ENCODE data around the gene AMN.
A peak's percentile ranks its signal among the peaks of the same experiment; 100 is the strongest.

Gene AMN

DNA sequence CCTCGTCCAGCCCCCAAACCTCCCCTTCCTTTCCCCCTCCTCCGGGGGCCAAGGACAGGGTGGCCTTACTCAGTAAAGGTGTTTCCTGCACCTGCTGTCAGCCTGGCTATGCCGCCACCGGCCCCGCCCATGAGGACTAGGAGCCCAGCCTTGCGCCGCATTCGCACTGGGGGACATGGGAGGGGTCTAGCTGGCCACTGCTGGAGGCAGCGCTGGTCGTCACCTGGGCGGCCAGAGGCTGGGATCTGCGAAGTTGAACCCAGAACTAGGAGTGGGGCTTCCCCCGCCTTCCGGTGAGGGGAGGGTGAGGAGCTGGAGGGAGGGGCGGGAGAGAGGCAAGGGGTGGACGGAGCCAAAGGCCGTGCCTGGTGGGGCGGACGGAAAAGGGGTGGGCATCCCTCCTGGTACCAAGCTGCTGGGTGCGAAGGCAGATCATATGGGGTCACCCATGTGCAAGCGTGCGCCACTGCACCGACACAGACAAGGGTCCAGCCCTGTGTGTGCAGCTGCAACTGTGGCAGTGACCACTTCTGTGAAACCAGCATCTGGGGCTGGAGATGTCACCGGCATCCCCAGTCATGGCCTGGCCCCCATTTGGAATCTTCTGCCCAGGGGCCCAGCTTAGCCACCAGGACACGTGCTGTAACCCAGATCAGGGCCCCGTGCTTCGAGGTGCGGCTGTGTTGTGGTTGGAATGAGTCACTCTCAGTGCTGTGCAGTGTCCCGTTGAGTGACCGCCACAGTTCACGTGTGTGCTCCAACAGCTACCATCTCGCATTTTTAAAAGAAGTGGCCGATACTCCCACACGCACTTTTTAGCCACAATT lies 8.5 kb downstream of the AMN start:
- peak; percentile 34 for DNase-seq (ENCODE audit: low read depth)
- no peak overlapping the region for H3K4me3 ChIP-seq (ENCODE audit: low read length)
- TF ChIP-seq, protein P1, sequence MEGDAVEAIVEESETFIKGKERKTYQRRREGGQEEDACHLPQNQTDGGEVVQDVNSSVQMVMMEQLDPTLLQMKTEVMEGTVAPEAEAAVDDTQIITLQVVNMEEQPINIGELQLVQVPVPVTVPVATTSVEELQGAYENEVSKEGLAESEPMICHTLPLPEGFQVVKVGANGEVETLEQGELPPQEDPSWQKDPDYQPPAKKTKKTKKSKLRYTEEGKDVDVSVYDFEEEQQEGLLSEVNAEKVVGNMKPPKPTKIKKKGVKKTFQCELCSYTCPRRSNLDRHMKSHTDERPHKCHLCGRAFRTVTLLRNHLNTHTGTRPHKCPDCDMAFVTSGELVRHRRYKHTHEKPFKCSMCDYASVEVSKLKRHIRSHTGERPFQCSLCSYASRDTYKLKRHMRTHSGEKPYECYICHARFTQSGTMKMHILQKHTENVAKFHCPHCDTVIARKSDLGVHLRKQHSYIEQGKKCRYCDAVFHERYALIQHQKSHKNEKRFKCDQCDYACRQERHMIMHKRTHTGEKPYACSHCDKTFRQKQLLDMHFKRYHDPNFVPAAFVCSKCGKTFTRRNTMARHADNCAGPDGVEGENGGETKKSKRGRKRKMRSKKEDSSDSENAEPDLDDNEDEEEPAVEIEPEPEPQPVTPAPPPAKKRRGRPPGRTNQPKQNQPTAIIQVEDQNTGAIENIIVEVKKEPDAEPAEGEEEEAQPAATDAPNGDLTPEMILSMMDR (conservative IDR thresholded peaks at IDR 0.05; ENCODE audit: low read depth, low read length) = no peak

DNA sequence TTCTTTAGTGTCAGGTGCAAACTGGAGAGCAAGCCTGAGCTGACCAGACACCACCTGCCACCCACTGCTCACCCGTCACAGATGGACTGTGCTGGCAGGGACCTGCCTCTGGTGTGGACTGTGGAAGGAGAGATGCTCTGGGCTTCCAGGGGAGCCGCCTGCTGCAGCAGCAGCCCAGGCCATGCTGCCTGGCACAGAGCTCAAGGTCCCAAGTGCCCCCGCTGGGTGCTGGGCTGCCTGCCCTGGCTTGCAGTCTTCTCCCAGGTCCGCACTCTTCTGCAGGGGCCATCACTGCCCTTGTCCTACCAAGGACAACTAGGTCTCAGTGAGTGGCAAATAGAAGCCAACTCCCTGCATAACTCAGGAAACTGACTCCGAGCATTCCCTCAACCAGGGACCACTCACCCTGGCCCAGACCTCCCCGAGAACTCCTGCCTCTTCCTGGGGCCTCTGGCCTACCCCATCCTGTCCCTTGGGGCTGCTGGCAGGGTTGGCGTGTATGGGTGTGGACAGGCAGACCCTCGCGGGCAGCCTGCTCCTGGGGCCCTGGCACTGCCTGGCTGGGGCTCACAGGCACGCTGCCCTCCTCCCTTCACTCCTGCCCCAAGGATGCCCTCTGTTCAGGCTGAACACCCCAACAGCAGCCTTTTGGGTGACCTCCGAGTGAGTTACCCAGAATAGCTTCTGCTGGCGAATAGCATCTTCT lies 9.3 kb downstream of the AMN start:
- no peak overlapping the region for H3K4me3 ChIP-seq (ENCODE audit: low read length)
- TF ChIP-seq, protein P1 (conservative IDR thresholded peaks at IDR 0.05; ENCODE audit: low read depth, low read length) = no peak
- DNase-seq (ENCODE audit: low read depth) = no peak

DNA sequence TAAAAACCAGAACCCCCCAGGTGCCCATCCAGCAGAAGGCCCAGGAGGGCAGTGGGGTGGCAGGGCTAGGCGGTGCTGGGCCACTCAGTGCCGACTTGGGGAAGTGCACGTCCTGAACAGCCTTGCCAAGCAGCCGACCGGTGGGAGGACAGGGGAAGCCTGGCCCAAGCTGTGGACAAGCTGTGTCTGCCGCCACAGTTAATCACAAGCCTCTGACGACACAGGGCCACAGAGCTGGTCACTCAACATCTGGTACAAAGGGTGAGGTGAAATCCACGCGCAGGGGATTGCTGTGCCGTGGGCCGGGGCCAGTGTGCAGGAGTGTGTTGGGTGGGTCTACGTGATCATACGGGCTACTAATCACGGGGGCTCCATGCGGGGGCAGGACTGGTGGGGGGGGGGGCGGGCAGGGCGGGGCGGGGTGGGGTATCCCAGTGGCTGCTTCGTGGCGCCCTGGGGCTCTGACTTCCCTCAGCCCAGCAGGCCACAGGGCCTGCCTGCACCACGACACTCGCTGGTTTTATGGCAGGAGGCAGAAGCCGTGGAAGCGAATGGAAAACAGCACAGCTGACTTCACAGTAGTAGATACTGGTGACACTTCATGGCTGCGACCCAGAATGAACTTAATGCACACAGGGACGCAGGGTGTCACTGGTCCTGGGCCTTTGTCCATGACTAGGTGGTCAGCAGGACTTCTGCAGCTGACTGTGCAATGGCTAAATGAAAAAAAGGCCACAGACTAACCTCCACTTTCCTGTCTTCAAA lies 10.2 kb downstream of the AMN start:
- no peak for DNase-seq (ENCODE audit: low read depth)
- TF ChIP-seq, protein P1 (conservative IDR thresholded peaks at IDR 0.05; ENCODE audit: low read depth, low read length) = no peak
- H3K4me3 ChIP-seq (ENCODE audit: low read length) = no peak overlapping the region

DNA sequence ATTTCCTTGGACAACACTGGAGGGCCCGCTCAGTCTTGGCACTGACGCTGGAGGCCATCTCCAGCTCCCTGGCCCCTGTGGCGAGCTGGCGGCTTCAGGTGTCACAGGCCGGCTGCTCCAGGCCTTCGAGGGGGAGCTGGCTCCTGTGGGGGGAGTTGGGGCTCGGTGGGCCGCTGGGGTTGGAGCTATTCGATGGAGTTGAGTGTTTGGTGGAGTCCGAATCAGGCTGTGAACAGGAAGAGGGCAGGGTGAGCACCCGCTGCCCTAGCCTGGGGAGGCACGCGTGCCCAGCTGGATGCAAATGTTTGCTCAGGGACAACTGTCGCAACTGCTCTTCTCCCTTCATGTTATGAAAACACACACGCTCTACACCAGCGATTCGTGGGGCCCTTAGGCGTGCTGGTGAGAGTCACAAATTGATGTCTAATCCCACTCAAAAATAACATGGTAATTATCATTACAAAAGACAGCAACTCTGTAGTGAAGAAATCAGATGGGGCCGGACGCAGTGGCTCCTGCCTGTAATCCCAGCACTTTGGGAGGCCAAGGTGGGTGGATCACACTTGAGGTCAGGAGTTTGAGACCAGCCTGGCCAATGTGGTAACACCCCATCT lies 11.3 kb downstream of the AMN start:
- no peak for DNase-seq (ENCODE audit: low read depth)
- no peak overlapping the region for H3K4me3 ChIP-seq (ENCODE audit: low read length)
- TF ChIP-seq, protein P1 (conservative IDR thresholded peaks at IDR 0.05; ENCODE audit: low read depth, low read length) = no peak

DNA sequence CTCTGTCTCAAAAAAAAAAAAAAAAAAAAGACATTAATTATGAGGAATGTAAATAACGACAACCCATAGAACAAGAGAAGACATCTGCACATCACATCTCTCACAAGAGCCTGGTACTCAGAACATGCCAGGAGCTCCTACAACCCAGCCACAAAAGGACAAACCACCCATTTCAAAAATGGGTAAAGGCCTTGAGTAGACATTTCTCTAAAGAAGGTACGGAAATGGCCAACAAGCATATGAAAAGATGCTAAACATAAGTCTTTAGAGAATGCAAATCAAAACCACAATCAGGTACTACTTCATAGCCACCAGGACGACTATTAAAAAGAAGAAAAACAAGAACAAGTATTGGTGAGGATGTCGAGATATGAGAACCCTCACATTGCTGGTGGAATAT lies 13.3 kb downstream of the AMN start:
- TF ChIP-seq, protein P1 (conservative IDR thresholded peaks at IDR 0.05; ENCODE audit: low read depth, low read length) = no peak
- no peak overlapping the region for H3K4me3 ChIP-seq (ENCODE audit: low read length)
- DNase-seq (ENCODE audit: low read depth) = no peak

DNA sequence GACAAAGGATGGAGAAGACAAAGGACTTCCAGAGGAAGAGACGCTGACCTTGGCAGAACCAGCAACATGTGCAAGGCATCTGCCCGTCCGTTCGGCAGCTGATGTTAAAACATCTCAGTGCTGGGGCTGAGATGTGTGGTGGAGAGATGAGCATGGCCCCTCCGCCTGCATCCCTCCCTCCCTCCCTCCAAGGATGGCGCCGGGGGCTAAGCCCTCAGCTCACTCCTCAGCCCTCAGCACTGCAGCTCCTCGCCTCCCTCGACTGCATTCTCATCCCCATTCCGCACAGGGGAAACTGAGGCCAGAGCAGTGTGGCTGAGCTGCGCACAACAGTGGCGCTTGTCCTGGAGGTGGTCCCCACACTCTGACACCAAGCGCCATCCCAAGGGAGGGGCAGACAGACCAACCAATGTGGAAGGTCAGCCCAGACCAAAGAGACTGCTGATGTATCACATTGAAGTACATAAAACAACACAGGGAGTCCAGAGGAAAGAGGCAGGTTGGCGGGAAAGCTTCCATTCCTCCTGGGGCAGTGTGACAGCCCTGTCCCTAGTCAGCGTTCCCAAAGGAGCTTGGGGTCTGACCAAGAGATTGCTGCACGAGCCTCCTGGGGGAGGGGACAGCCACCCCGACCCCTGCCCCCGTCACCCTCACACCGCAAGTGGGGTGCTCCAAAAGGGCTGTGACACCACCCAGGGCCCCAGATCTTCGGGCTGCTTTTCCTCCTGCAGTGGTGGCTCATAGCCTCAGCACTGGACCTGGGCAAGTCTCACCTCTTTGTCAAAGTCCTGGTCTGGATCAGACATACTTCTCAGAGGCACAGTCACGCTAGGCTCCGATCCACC lies 15.1 kb downstream of the AMN start:
- no peak overlapping the region for H3K4me3 ChIP-seq (ENCODE audit: low read length)
- DNase-seq (ENCODE audit: low read depth) = no peak
- TF ChIP-seq, protein P1 (conservative IDR thresholded peaks at IDR 0.05; ENCODE audit: low read depth, low read length) = no peak

Measured in retinal pigment epithelial cell (primary cell).